Endothelial cell of umbilical vein (primary cell): ENCODE results near the gene SAMD4A. TPM values are rescaled to one million over a fixed set of nuclear protein-coding genes. Genes with fewer than 3 reads are reported as not detected.

Experiments used
- BruUV-seq: library from RNA; stranded (reverse); fragments of 400-500 nt; replicated peaks from 2 replicates; lab custom pipeline; 2021; lab: Mats Ljungman, UMichigan
- CTCF ChIA-PET: fragments of 300-600, 350-600 bp; sonication (Branson Sonifier 250); formaldehyde crosslinking; loops from one replicate; lab custom pipeline; 2021; ENCODE audit warnings: antibody characterized with exemption, inconsistent platforms; lab: Charles Lee
- POLR2A ChIA-PET: fragments of 300-600, 350-600 bp; sonication (Branson Sonifier 250); formaldehyde crosslinking; loops from one replicate; lab custom pipeline; 2021; ENCODE audit warnings: antibody characterized with exemption, inconsistent platforms; lab: Charles Lee
- DNase-seq: peaks from one replicate; pipeline ENCODE4 v3.0.0-alpha.2; 2011; ENCODE audit warnings: low read depth, low spot score
- FAIRE-seq: peaks from 2 replicates; lab custom pipeline; 2011; peaks lifted over from hg19 to GRCh38; lab: Jason Lieb, UNC
- H2AFZ ChIP-seq: 2 replicates; pipeline ENCODE4 v1.6.0; 2012; ENCODE audit warnings: low read depth, low read length, control low read depth, inconsistent platforms
- H3K27ac ChIP-seq: 2 replicates; pipeline ENCODE4 v1.5.1; 2011; ENCODE audit warnings: low read depth, mild to moderate bottlenecking, control low read depth, low read length, moderate library complexity; ENCODE audit not compliant: insufficient read depth
- H3K27me3 ChIP-seq, 2 experiments: 2 replicates each; pipeline versions ENCODE4 v1.6.0 to v1.6.1; 2011; ENCODE audit warnings: low read length in 2 of 2, mixed read lengths in 1 of 2; ENCODE audit not compliant: control insufficient read depth in 2 of 2, insufficient read depth in 2 of 2
- H3K36me3 ChIP-seq, 2 experiments: 2 replicates in 1 of 2; 3 replicates in 1 of 2; pipeline ENCODE4 v1.5.1; 2011; ENCODE audit warnings: low read length in 2 of 2, mild to moderate bottlenecking in 1 of 2, moderate library complexity in 1 of 2; ENCODE audit not compliant: control insufficient read depth in 2 of 2, insufficient read depth in 2 of 2; ENCODE audit errors: extremely low read depth in 1 of 2
- H3K4me1 ChIP-seq: 3 replicates; pipeline ENCODE4 v1.5.1; 2011; ENCODE audit warnings: mild to moderate bottlenecking, low read length; ENCODE audit not compliant: control insufficient read depth, insufficient read depth; ENCODE audit errors: extremely low read depth
- H3K4me2 ChIP-seq: 2 replicates; pipeline ENCODE4 v1.6.1; 2011; ENCODE audit warnings: low read length, control low read depth, mixed read lengths; ENCODE audit not compliant: insufficient read depth
- H3K4me3 ChIP-seq, 3 experiments: fragments of 200-600 bp in 1 of 3; sonication (generic), shearing (Covaris generic) in 1 of 3; replicated peaks in 1 of 3; 2 replicates each; pipeline ENCODE4 v1.5.1; 2011 to 2016; ENCODE audit warnings: control low read depth in 3 of 3, low read length in 3 of 3, mild to moderate bottlenecking in 2 of 3, inconsistent platforms in 1 of 3, low read depth in 1 of 3, moderate library complexity in 1 of 3; ENCODE audit not compliant: insufficient read depth in 1 of 3
- H3K79me2 ChIP-seq: 2 replicates; pipeline ENCODE4 v1.6.0; 2012; ENCODE audit warnings: low read length, inconsistent platforms; ENCODE audit not compliant: control insufficient read depth, insufficient read depth
- H3K9ac ChIP-seq: replicated peaks from 2 replicates; pipeline ENCODE3; 2011; ENCODE audit warnings: low read length, control low read depth; ENCODE audit not compliant: insufficient read depth; ENCODE audit errors: extremely low read depth
- H3K9me1 ChIP-seq: replicated peaks from 3 replicates; pipeline ENCODE4 v1.6.0; 2011; ENCODE audit warnings: mild to moderate bottlenecking, low read length; ENCODE audit not compliant: control insufficient read depth, insufficient read depth; ENCODE audit errors: extremely low read depth
- H3K9me3 ChIP-seq: replicated peaks from 2 replicates; pipeline ENCODE4 v1.5.1; 2012; ENCODE audit warnings: low read length, inconsistent platforms; ENCODE audit not compliant: control insufficient read depth, insufficient read depth
- H4K20me1 ChIP-seq: replicated peaks from 2 replicates; pipeline ENCODE3; 2011; ENCODE audit warnings: mild to moderate bottlenecking, low read length; ENCODE audit not compliant: control insufficient read depth, insufficient read depth; ENCODE audit errors: extremely low read depth
- FOS ChIP-seq: IDR thresholded peaks from 2 replicates; pipeline ENCODE4 v1.6.1; 2011; ENCODE audit warnings: mild to moderate bottlenecking, low read length, moderate library complexity, borderline replicate concordance; ENCODE audit not compliant: insufficient read depth
- GATA2 ChIP-seq: IDR thresholded peaks from 2 replicates; pipeline ENCODE4 v1.7.0; 2011; ENCODE audit warnings: low read depth, mild to moderate bottlenecking, moderate library complexity, mixed read lengths, low read length; ENCODE audit not compliant: insufficient read length, insufficient read depth
- JUN ChIP-seq: IDR thresholded peaks from 2 replicates; pipeline ENCODE4 v1.6.1; 2011; ENCODE audit warnings: borderline replicate concordance, low read depth; ENCODE audit not compliant: insufficient read length, insufficient read depth
- MAX ChIP-seq: IDR thresholded peaks from 2 replicates; pipeline ENCODE4 v1.6.1; 2011; ENCODE audit not compliant: insufficient read depth, insufficient read length
- POLR2A ChIP-seq: IDR thresholded peaks from 2 replicates; pipeline ENCODE4 v1.6.1; 2012; ENCODE audit warnings: low read depth, mild to moderate bottlenecking, control low read depth, low read length
- POLR2AphosphoS5 ChIP-seq: IDR thresholded peaks from 2 replicates; pipeline ENCODE4 v1.6.1; 2012; ENCODE audit warnings: low read depth, mild to moderate bottlenecking, control low read depth, low read length, moderate library complexity; ENCODE audit not compliant: insufficient read depth
- dilution Hi-C: fragments of 300-500 bp; cut with MboI; formaldehyde crosslinking; loops from one replicate; pipeline ENCODE4 v1.15.0; 2019; ENCODE audit warnings: low sequenced_read_pairs; ENCODE audit not compliant: extremely low pct_ligation_motif_present
- intact Hi-C: fragments of 100-400 bp; cut with micrococcal nuclease; formaldehyde crosslinking; loops from one replicate; pipeline ENCODE4 v1.10.0; 2022
- polyA plus RNA-seq, 4 experiments: library from polyadenylated mRNA; depleted of rRNA in 3 of 4; stranded (reverse) in 3 of 4; unstranded in 1 of 4; fragments of >200 nt; gene quantifications; 2 replicates each; pipeline versions ENCODE4 v1.2.1 to v1.2.3, GENCODE V29; 2011 to 2012; ENCODE audit warnings: missing spikeins in 1 of 4
- total RNA-seq: library from RNA; stranded (reverse); gene quantifications from 2 replicates; pipeline ENCODE4 v1.2.3, GENCODE V29; 2021

Gene SAMD4A
- total and polyA plus RNA-seq, 2 donors (not counting 3 experiments of a cell fraction or from before 2014, with no cell fraction given), result 37.7 to 95.3 TPM

DNA sequence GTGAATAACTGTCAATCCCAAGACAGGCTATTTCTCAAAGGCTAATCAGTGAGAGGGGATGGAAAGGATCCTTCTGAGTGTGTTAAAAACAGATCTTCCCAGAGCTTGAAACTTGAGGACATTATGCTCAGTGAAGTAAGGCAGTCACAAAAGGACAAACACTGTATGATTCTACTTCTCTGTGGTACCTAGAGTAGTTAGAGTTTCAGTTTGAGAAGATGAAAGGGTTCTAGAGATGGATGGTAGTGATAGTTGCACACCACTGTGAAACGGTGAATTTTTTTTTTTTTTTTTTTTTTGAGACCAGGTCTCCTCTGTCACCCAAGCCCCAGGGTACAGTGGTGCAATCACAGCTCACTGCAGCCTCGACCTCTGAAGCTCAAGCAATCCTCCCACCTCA, 133.8 kb downstream of the SAMD4A start:
- POLR2A ChIA-PET, result no interaction called here
- DNase-seq, result no peak
- intact Hi-C loops, result no loop called here

DNA sequence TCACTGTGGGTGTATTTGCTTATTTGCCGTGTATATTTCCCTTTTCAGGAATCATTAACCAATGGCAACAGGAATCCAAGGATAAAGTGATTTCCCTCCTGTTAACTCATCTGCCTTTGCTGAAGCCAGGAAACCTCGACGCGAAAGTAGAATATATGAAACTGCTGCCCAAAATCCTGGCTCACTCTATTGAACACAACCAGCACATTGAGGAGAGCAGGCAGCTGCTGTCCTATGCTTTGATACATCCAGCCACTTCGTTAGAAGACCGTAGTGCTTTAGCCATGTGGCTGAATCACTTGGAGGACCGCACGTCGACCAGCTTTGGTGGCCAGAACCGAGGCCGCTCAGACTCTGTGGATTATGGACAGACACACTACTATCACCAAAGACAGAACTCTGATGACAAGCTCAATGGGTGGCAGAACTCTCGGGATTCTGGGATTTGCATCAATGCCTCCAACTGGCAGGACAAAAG, 135.1 kb downstream of the SAMD4A start:
- no peak for DNase-seq
- FAIRE-seq, result no peak
- no TSS peak for BruUV-seq
- H3K79me2 ChIP-seq, result peaks cover 34% of the 10 kb centered on the region
- no peak overlapping the region for H3K9ac ChIP-seq
- intact Hi-C loops, result no loop called here
- ChIA-PET CTCF (interaction anchor here (1.0 to 3.3 kb wide), 5 partner anchors 8 to 138 kb away, joined by 3 to 18 read pairs (median 4); no protein-coding TSS in a partner anchor), POLR2A (no interaction called here)
- H3K4me1 ChIP-seq, result peaks cover 15% of the 10 kb centered on the region
- H3K27ac ChIP-seq, result no peak overlapping the region
- peaks cover 0 to 9% of the 10 kb centered on the region in 2 experiments for H3K36me3 ChIP-seq
- H3K4me3 ChIP-seq, result no peak overlapping the region
- peaks cover 3% of the 10 kb centered on the region for H4K20me1 ChIP-seq
- H3K9me1 ChIP-seq, result no peaks in the 10 kb centered on the region
- H2AFZ ChIP-seq, result no peak overlapping the region
- TF ChIP-seq FOS, result no peak
- no peaks in the 10 kb centered on the region for H3K27me3 ChIP-seq
- no peaks in the 10 kb centered on the region for H3K9me3 ChIP-seq
- dilution Hi-C loops, result no loop called here
- H3K4me2 ChIP-seq, result no peak overlapping the region

More for the DNA sequence above, 133.8 kb downstream of the SAMD4A start:
- Histone ChIP-seq H3K9me3 (no peaks in the 10 kb centered on the region), H3K9ac (no peak overlapping the region), H3K4me1 (peaks cover 15% of the 10 kb centered on the region), H3K4me2 (no peak overlapping the region), H3K9me1 (no peaks in the 10 kb centered on the region), H4K20me1 (peaks cover 3% of the 10 kb centered on the region), H3K79me2 (peaks cover 31% of the 10 kb centered on the region), H3K36me3 (peaks cover 0 to 10% of the 10 kb centered on the region in 2 experiments), H3K27me3 (no peaks in the 10 kb centered on the region), H3K27ac (no peak overlapping the region), H2AFZ (no peak overlapping the region), H3K4me3 (no peak overlapping the region)
- no peak for FAIRE-seq
- CTCF ChIA-PET, result interaction anchor here (0.9 to 3.3 kb wide), 6 partner anchors 10 to 137 kb away, joined by 3 to 18 read pairs (median 6); partner anchors contain the start of gene SAMD4A
- BruUV-seq, result no TSS peak
- TF ChIP-seq POLR2AphosphoS5 (no peak), JUN (no peak), POLR2A (no peak), FOS (no peak), GATA2 (no peak), MAX (no peak)
- dilution Hi-C loops, result no loop called here
